T-cell (primary cell): Measurements from ENCODE around the gene RSPH1. TPM values are rescaled to one million over a fixed set of nuclear protein-coding genes. Genes with fewer than 3 reads are reported as not detected.

Experiments used
- ATAC-seq, 4 experiments: fragments of 200-7000 bp in 3 of 4; fragments of 150-1000 bp in 1 of 4; cut with Tn5 transposase; replicated peaks in 1 of 4; 1 replicate in 3 of 4; 2 replicates in 1 of 4; pipeline ENCODE4 v1.10.0; 2021; ENCODE audit warnings: moderate library complexity in 3 of 4, mild to moderate bottlenecking in 2 of 4, moderate number of reproducible peaks in 1 of 4
- CTCF ChIA-PET, 2 donors: fragments of 300-600 bp; sonication (Branson Sonifier 250); formaldehyde crosslinking; loops; one replicate each; lab custom pipeline; 2022; ENCODE audit warnings: antibody characterized with exemption in 2 of 2; lab: Charles Lee
- POLR2A ChIA-PET, 2 donors: fragments of 300-600 bp; sonication (Branson Sonifier 250); formaldehyde crosslinking; loops; one replicate each; lab custom pipeline; 2022; ENCODE audit warnings: antibody characterized with exemption in 2 of 2; lab: Charles Lee
- DNase-seq, 35 experiments: peaks; one replicate each; pipeline versions ENCODE4 v3.0.0 to v3.0.0-alpha.2; 2013 to 2023
- H3K27ac ChIP-seq: one replicate; pipeline ENCODE4 v1.5.1; 2013; ENCODE audit warnings: low read length
- H3K27me3 ChIP-seq, 2 experiments: replicated peaks in 1 of 2; 1 replicate in 1 of 2; 2 replicates in 1 of 2; pipeline versions ENCODE4 v1.6.1 to v1.7.0; 2013; ENCODE audit warnings: low read length in 1 of 2, mixed read lengths in 1 of 2; ENCODE audit not compliant: control insufficient read depth in 2 of 2, insufficient read depth in 2 of 2; ENCODE audit errors: extremely low read depth in 1 of 2
- H3K36me3 ChIP-seq, 2 donors: 1 replicate in 1 of 2; 2 replicates in 1 of 2; pipeline versions ENCODE4 v1.6.1 to v1.7.0; 2013; ENCODE audit warnings: low read length in 1 of 2; ENCODE audit not compliant: control insufficient read depth in 2 of 2, insufficient read depth in 1 of 2; ENCODE audit errors: extremely low read depth in 1 of 2
- H3K4me1 ChIP-seq, 2 experiments: 1 replicate in 1 of 2; 2 replicates in 1 of 2; pipeline versions ENCODE4 v1.6.1 to v1.7.0; 2013; ENCODE audit warnings: low read length in 2 of 2, mixed read lengths in 1 of 2; ENCODE audit not compliant: insufficient read depth in 2 of 2, control insufficient read depth in 1 of 2; ENCODE audit errors: extremely low read depth in 1 of 2
- H3K4me3 ChIP-seq, 2 donors: 1 replicate in 1 of 2; 2 replicates in 1 of 2; pipeline versions ENCODE4 v1.5.1 to v1.7.0; 2013; ENCODE audit warnings: mild to moderate bottlenecking in 2 of 2, low read length in 1 of 2, moderate library complexity in 1 of 2; ENCODE audit not compliant: control insufficient read depth in 1 of 2; ENCODE audit errors: extremely low read depth in 1 of 2
- H3K9me3 ChIP-seq: 2 replicates; pipeline ENCODE4 v1.7.0; 2013
- H3K27ac Mint-ChIP-seq, 2 donors: one replicate each; pipeline ENCODE4 v1.8.0; 2020 to 2021; ENCODE audit warnings: mild to moderate bottlenecking in 2 of 2, mixed read lengths in 2 of 2
- H3K27me3 Mint-ChIP-seq, 2 donors: one replicate each; pipeline ENCODE4 v1.8.0; 2021 to 2022; ENCODE audit warnings: mixed read lengths in 2 of 2
- H3K36me3 Mint-ChIP-seq: one replicate; pipeline ENCODE4 v1.8.0; 2021; ENCODE audit warnings: mixed read lengths
- H3K4me1 Mint-ChIP-seq, 3 donors: one replicate each; pipeline ENCODE4 v1.8.0; 2020 to 2022; ENCODE audit warnings: mixed read lengths in 3 of 3, mild to moderate bottlenecking in 1 of 3
- H3K4me3 Mint-ChIP-seq, 3 donors: one replicate each; pipeline ENCODE4 v1.8.0; 2020 to 2022; ENCODE audit warnings: mild to moderate bottlenecking in 3 of 3, mixed read lengths in 3 of 3, moderate library complexity in 3 of 3
- H3K9me3 Mint-ChIP-seq, 3 donors: one replicate each; pipeline ENCODE4 v1.8.0; 2020 to 2022; ENCODE audit warnings: mixed read lengths in 3 of 3
- WGBS: methylation state at CpG from one replicate; pipeline ENCODE4 v1.1.5; 2013; ENCODE audit warnings: missing lambda C conversion rate; ENCODE audit not compliant: insufficient coverage; 5-methylcytosine and 5-hydroxymethylcytosine counted together
- total RNA-seq, 35 experiments: library from RNA in 6 of 35; stranded (reverse) in 6 of 35; fragments of 120-200 nt in 1 of 35; gene quantifications; one replicate each; pipeline versions ENCODE4 v1.2.1 to v1.2.4 and lab custom pipeline; 2013 to 2026

Gene RSPH1
- total RNA-seq, 5 donors from 2014 or later (not counting 1 experiment from before 2014, with no cell fraction given): 0.12 to 0.20 TPM; not detected in 3

DNA sequence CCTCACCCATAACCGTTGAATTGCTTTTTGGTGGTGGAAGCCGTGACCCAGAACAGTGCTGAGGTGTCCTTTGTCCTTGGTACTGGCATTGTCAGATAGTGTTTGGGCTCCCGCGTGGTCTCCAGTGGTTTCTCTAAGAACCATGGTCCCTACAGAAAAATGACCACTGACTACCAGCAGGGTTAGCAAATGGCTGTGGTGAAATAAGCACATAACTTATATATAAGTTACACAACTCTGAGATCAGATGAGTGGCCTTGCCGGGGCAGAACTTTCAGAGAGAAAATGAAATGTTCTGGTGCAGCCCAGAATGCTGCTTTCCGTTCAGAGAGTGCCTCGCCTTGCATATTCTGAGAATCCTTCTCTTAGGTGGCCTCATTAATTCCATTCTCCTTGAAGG is 22.6 kb upstream of the RSPH1 start:
- Mint-ChIP-seq H3K9me3 (no peaks in the 10 kb centered on the region), H3K4me1 (peaks cover 31 to 51% (median 45%) of the 10 kb centered on the region in 3 donors), H3K36me3 (peaks cover 55% of the 10 kb centered on the region), H3K4me3 (no peak overlapping the region), H3K27me3 (no peaks in the 10 kb centered on the region), H3K27ac (no peak overlapping the region)
- POLR2A ChIA-PET: no interaction called here
- Histone ChIP-seq H3K9me3 (no peaks in the 10 kb centered on the region), H3K36me3 (peaks cover 12 to 38% of the 10 kb centered on the region in 2 donors), H3K4me3 (no peak overlapping the region), H3K27ac (no peak overlapping the region), H3K4me1 (peaks cover 3 to 15% of the 10 kb centered on the region in 2 experiments), H3K27me3 (no peaks in the 10 kb centered on the region)
- DNase-seq (no peak), ATAC-seq (no peak)
- WGBS: 91% methylated on average over 5 of the region's 7 CpGs
- CTCF ChIA-PET: no interaction called here

DNA sequence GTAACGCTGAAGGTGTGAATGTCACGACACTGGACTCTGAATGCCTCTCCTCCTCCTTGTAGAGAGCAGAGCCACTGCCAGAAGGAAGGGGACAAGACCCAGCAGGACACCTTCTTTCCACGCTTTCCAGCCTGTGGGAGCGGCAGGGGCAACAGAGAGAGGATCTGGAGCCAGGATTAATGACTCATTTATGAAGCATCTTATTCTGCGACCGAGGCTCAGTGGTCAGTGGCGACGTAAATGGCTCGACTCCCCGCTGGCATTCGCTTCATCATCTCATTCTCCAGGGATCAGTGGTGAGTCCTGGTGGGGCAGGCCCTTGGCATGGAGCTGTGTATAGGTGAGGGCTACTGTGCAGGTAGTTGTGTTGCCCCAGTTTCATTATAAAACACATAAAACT is 22.2 kb upstream of the RSPH1 start:
- WGBS: 92% methylated on average over 6 of the region's 11 CpGs
- Mint-ChIP-seq H3K9me3 (no peaks in the 10 kb centered on the region), H3K4me1 (peaks cover 32 to 51% (median 46%) of the 10 kb centered on the region in 3 donors), H3K4me3 (no peak overlapping the region), H3K27me3 (no peaks in the 10 kb centered on the region), H3K36me3 (peaks cover 55% of the 10 kb centered on the region), H3K27ac (no peak overlapping the region)
- Histone ChIP-seq H3K9me3 (no peaks in the 10 kb centered on the region), H3K27me3 (no peaks in the 10 kb centered on the region), H3K4me1 (peaks cover 3 to 17% of the 10 kb centered on the region in 2 experiments), H3K36me3 (peaks cover 12 to 34% of the 10 kb centered on the region in 2 donors), H3K4me3 (no peak overlapping the region), H3K27ac (no peak overlapping the region)
- ChIA-PET CTCF (no interaction called here), POLR2A (no interaction called here)
- DNase-seq (no peak), ATAC-seq (no peak)

- CTCF ChIA-PET: no interaction called here
- no peak overlapping the region for H3K27ac Mint-ChIP-seq
- H3K9me3 ChIP-seq: no peaks in the 10 kb centered on the region
Measured at GRCh38 chr21:42515708-42516502, 19.9 kb upstream of the RSPH1 start.

GRCh38 chr21:42514883-42515228 is 18.8 kb upstream of the RSPH1 start:
- peak overlapping the region; percentile 50 to 82 for H3K27ac Mint-ChIP-seq
- peaks cover 3 to 21% of the 10 kb centered on the region in 2 experiments for H3K4me1 ChIP-seq
- DNase-seq (no peak), ATAC-seq (no peak)
- peak overlapping the region; percentile 85 to 91 (median 87) for H3K4me3 Mint-ChIP-seq
- H3K9me3 Mint-ChIP-seq: no peaks in the 10 kb centered on the region
- H3K36me3 Mint-ChIP-seq: peaks cover 31% of the 10 kb centered on the region
- no peaks in the 10 kb centered on the region for H3K9me3 ChIP-seq
- H3K4me3 ChIP-seq: peak overlapping the region; percentile 81 to 87
- H3K27me3 Mint-ChIP-seq: no peaks in the 10 kb centered on the region
- 10% methylated on average over 2 of the region's 5 CpGs for WGBS
- CTCF ChIA-PET: no interaction called here
- peaks cover 33 to 47% (median 47%) of the 10 kb centered on the region in 3 donors for H3K4me1 Mint-ChIP-seq
- peaks cover 8 to 19% of the 10 kb centered on the region in 2 donors for H3K36me3 ChIP-seq
- H3K27ac ChIP-seq: no peak overlapping the region
- POLR2A ChIA-PET: interaction anchor here (0.6 to 1.1 kb wide), 5 partner anchors 17 to 617 kb away, joined by 3 to 6 read pairs (median 3); partner anchors contain the start of gene UBASH3A (in 1 of the 2)
- no peaks in the 10 kb centered on the region for H3K27me3 ChIP-seq

More at GRCh38 chr21:42515708-42516502, 19.9 kb upstream of the RSPH1 start:
- Mint-ChIP-seq H3K27me3 (no peaks in the 10 kb centered on the region), H3K36me3 (peaks cover 37% of the 10 kb centered on the region), H3K4me1 (peaks cover 36 to 49% (median 49%) of the 10 kb centered on the region in 3 donors), H3K9me3 (no peaks in the 10 kb centered on the region), H3K4me3 (peak overlapping the region; percentile 85 to 91 (median 87))
- POLR2A ChIA-PET: interaction anchor here in 1 of 2 donors (0.6 kb wide), 1 partner anchor 61 kb away, joined by 3 read pairs; no protein-coding TSS in a partner anchor
- Histone ChIP-seq H3K4me1 (peaks cover 3 to 21% of the 10 kb centered on the region in 2 experiments), H3K27me3 (no peaks in the 10 kb centered on the region), H3K27ac (no peak overlapping the region), H3K4me3 (no peak overlapping the region), H3K36me3 (peaks cover 8 to 25% of the 10 kb centered on the region in 2 donors)
- 96% methylated on average over 5 of the region's 12 CpGs for WGBS
- ATAC-seq (no peak), DNase-seq (no peak)

GRCh38 chr21:42513985-42514882 is 18.2 kb upstream of the RSPH1 start:
- Histone ChIP-seq H3K4me3 (peak overlapping the region; percentile 81 to 87), H3K4me1 (peaks cover 3 to 21% of the 10 kb centered on the region in 2 experiments), H3K9me3 (no peaks in the 10 kb centered on the region), H3K36me3 (peaks cover 4 to 13% of the 10 kb centered on the region in 2 donors), H3K27me3 (no peaks in the 10 kb centered on the region), H3K27ac (peak overlapping the region; percentile 63)
- DNase-seq: peak; percentile 23 to 75 (median 50)
- ChIA-PET POLR2A (interaction anchor here (0.6 to 1.1 kb wide), 7 partner anchors 13 to 616 kb away, joined by 3 to 8 read pairs (median 3); partner anchors contain the start of gene UBASH3A (in 1 of the 2)), CTCF (interaction anchor here (0.5 to 0.6 kb wide), 2 partner anchors 39 to 47 kb away, joined by 3 read pairs; no protein-coding TSS in a partner anchor)
- peak overlapping the region; percentile 85 to 91 (median 87) for H3K4me3 Mint-ChIP-seq
- H3K36me3 Mint-ChIP-seq: peaks cover 25% of the 10 kb centered on the region
- WGBS: under 1% methylated on average over 69 of the region's 77 CpGs
- ATAC-seq: peak; percentile 71 to 84 (median 74)
- peaks cover 30 to 47% (median 43%) of the 10 kb centered on the region in 3 donors for H3K4me1 Mint-ChIP-seq
- peak overlapping the region; percentile 76 to 82 for H3K27ac Mint-ChIP-seq
- no peaks in the 10 kb centered on the region for H3K9me3 Mint-ChIP-seq
- no peaks in the 10 kb centered on the region for H3K27me3 Mint-ChIP-seq
